ENCODE results near the gene RARB.

- TF ChIP-seq, protein P1, sequence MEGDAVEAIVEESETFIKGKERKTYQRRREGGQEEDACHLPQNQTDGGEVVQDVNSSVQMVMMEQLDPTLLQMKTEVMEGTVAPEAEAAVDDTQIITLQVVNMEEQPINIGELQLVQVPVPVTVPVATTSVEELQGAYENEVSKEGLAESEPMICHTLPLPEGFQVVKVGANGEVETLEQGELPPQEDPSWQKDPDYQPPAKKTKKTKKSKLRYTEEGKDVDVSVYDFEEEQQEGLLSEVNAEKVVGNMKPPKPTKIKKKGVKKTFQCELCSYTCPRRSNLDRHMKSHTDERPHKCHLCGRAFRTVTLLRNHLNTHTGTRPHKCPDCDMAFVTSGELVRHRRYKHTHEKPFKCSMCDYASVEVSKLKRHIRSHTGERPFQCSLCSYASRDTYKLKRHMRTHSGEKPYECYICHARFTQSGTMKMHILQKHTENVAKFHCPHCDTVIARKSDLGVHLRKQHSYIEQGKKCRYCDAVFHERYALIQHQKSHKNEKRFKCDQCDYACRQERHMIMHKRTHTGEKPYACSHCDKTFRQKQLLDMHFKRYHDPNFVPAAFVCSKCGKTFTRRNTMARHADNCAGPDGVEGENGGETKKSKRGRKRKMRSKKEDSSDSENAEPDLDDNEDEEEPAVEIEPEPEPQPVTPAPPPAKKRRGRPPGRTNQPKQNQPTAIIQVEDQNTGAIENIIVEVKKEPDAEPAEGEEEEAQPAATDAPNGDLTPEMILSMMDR (IDR thresholded peaks at IDR 0.05) = no peak
- no peak for TF ChIP-seq POLR2A (IDR thresholded peaks at IDR 0.05)
- TF ChIP-seq EP300 (IDR thresholded peaks at IDR 0.05) = no peak
These were observed 29.8 kb downstream of the RARB start for GRCh38 chr3:25457671-25458419.
